Ascending aorta (tissue), 2 donors: Measurements from ENCODE around the gene ANKRD61. TPM values are rescaled to one million over a fixed set of nuclear protein-coding genes. Genes with fewer than 3 reads are reported as not detected.
"Not testable (repeated sequence)": the region's sequence is repeated elsewhere in the genome, so short reads cannot be mapped to it uniquely, and the experiment has no call there.

ENCODE experiments used
- DNase-seq, 2 donors: peaks; one replicate each; pipeline ENCODE4 v3.0.0-alpha.2; 2019; ENCODE audit warnings: low spot score in 2 of 2
- H3K27ac ChIP-seq, 2 donors: fragments of 200-600 bp; sonication (generic); one replicate each; pipeline ENCODE4 v1.5.1; 2016 to 2017; ENCODE audit warnings: mild to moderate bottlenecking in 1 of 2
- H3K27me3 ChIP-seq: fragments of 200-600 bp; sonication (generic); one replicate; pipeline ENCODE4 v1.5.1; 2017
- H3K36me3 ChIP-seq, 2 donors: fragments of 200-600 bp; sonication (generic); one replicate each; pipeline ENCODE4 v1.5.1; 2016
- H3K4me1 ChIP-seq, 2 donors: fragments of 200-600 bp; sonication (generic); one replicate each; pipeline ENCODE4 v1.5.1; 2016 to 2017; ENCODE audit warnings: mild to moderate bottlenecking in 1 of 2
- H3K4me3 ChIP-seq, 2 donors: fragments of 200-600 bp; sonication (generic); one replicate each; pipeline ENCODE4 v1.5.1; 2016 to 2017; ENCODE audit warnings: mild to moderate bottlenecking in 1 of 2
- H3K9me3 ChIP-seq, 2 donors: fragments of 200-600 bp; sonication (generic); one replicate each; pipeline ENCODE4 v1.5.1; 2016
- CTCF ChIP-seq, 3 experiments: fragments of 200-600 bp in 2 of 3; fragments of 450-650 bp in 1 of 3; sonication (generic) in 2 of 3; IDR thresholded peaks; one replicate each; pipeline ENCODE4 v1.5.1; 2016 to 2019; ENCODE audit warnings: antibody characterized with exemption in 3 of 3, mild to moderate bottlenecking in 1 of 3, moderate library complexity in 1 of 3
- intact Hi-C: fragments of 100-400 bp; cut with DNase I; formaldehyde crosslinking; loops from one replicate; pipeline ENCODE4 v1.15.1; 2023
- total RNA-seq: library from RNA; depleted of rRNA; stranded (reverse); fragments of >200 nt; gene quantifications from one replicate; pipeline ENCODE4 v1.1.0, GENCODE V29; 2016

ANKRD61 gene
- total RNA-seq, 1 donor from 2014 or later, result not detected

GRCh38 chr7:6049780-6050179, 18.6 kb downstream of the ANKRD61 start:
- no peak overlapping the region for H3K4me3 ChIP-seq
- no peak overlapping the region for H3K27ac ChIP-seq
- no peak for DNase-seq
- TF ChIP-seq CTCF (IDR thresholded peaks at IDR 0.05), result no peak
- H3K9me3 ChIP-seq, result no peaks in the 10 kb centered on the region
- H3K27me3 ChIP-seq, result no peaks in the 10 kb centered on the region
- intact Hi-C loops, result no loop called here
- no peaks in the 10 kb centered on the region for H3K4me1 ChIP-seq
- peaks cover 46 to 78% of the 10 kb centered on the region in 2 donors for H3K36me3 ChIP-seq

- H3K4me3 ChIP-seq, intact Hi-C loops, H3K9me3 ChIP-seq, DNase-seq, H3K27me3 ChIP-seq, H3K27ac ChIP-seq, H3K4me1 ChIP-seq: not testable (repeated sequence)
- H3K36me3 ChIP-seq, result peaks cover 33 to 65% of the 10 kb centered on the region in 2 donors
These were observed 20.0 kb downstream of the ANKRD61 start for GRCh38 chr7:6051185-6051584.

GRCh38 chr7:6056616-6057015, 25.4 kb downstream of the ANKRD61 start:
- H3K27ac ChIP-seq, result no peak overlapping the region
- no peak overlapping the region for H3K4me3 ChIP-seq
- no peaks in the 10 kb centered on the region for H3K27me3 ChIP-seq
- TF ChIP-seq CTCF (IDR thresholded peaks at IDR 0.05), result no peak
- intact Hi-C loops, result no loop called here
- H3K36me3 ChIP-seq, result peaks cover 11 to 24% of the 10 kb centered on the region in 2 donors
- no peaks in the 10 kb centered on the region for H3K9me3 ChIP-seq
- peaks cover 0 to 15% of the 10 kb centered on the region in 2 donors for H3K4me1 ChIP-seq
- DNase-seq, result no peak

- intact Hi-C loops, result no loop called here
- H3K4me3 ChIP-seq, result peak overlapping the region; percentile 77 to 91
- no peaks in the 10 kb centered on the region for H3K27me3 ChIP-seq
- H3K9me3 ChIP-seq, result no peaks in the 10 kb centered on the region
- H3K36me3 ChIP-seq, result peaks cover 11 to 19% of the 10 kb centered on the region in 2 donors
- H3K27ac ChIP-seq, result no peak overlapping the region
- no peak for TF ChIP-seq CTCF (IDR thresholded peaks at IDR 0.05)
- no peak for DNase-seq
- H3K4me1 ChIP-seq, result peaks cover 0 to 15% of the 10 kb centered on the region in 2 donors
These were observed 26.3 kb downstream of the ANKRD61 start for GRCh38 chr7:6057316-6058129.

GRCh38 chr7:6059941-6060340, 28.8 kb downstream of the ANKRD61 start:
- H3K9me3 ChIP-seq, DNase-seq, H3K36me3 ChIP-seq, H3K27ac ChIP-seq, H3K4me3 ChIP-seq, H3K27me3 ChIP-seq, intact Hi-C loops: not testable (repeated sequence)
- peaks cover 0 to 15% of the 10 kb centered on the region in 2 donors for H3K4me1 ChIP-seq

- no peaks in the 10 kb centered on the region for H3K27me3 ChIP-seq
- H3K27ac ChIP-seq, result no peak overlapping the region
- no peaks in the 10 kb centered on the region for H3K36me3 ChIP-seq
- no peak overlapping the region for H3K4me3 ChIP-seq
- intact Hi-C loops, result no loop called here
- no peak for DNase-seq
- TF ChIP-seq CTCF (IDR thresholded peaks at IDR 0.05), result no peak
- H3K9me3 ChIP-seq, result no peaks in the 10 kb centered on the region
- no peaks in the 10 kb centered on the region for H3K4me1 ChIP-seq
These were observed 40.2 kb downstream of the ANKRD61 start for GRCh38 chr7:6071406-6071805.
